Stimulated activated naive CD4-positive, alpha-beta T cell treated with Interleukin-2 at 50 U/mL for 16 hours (primary cell): ENCODE data around the gene RBM8A.

Source experiments
- DNase-seq: peaks from one replicate; lab custom pipeline; 2025; lab: John Stamatoyannopoulos, UW

The RBM8A gene

GRCh38 chr1:145927063-145927886 is at the start of gene RBM8A:
Gene RBM8A (minus strand): TSS chr1:145927484. CDS start chr1:145927426, 58 bp downstream.
- peak; percentile 92 for DNase-seq

GRCh38 chr1:145977016-145977415 is 49.7 kb upstream of the RBM8A start:
- DNase-seq: no peak

- no peak for DNase-seq
These were observed 47.9 kb upstream of the RBM8A start for GRCh38 chr1:145975216-145975615.

- no peak for DNase-seq
These were observed 47.4 kb upstream of the RBM8A start for GRCh38 chr1:145974721-145975120.

GRCh38 chr1:145972580-145972979 is 45.3 kb upstream of the RBM8A start:
- no peak for DNase-seq

- no peak for DNase-seq
These were observed 40.0 kb upstream of the RBM8A start for GRCh38 chr1:145967288-145967687.

GRCh38 chr1:145965119-145965744 is 37.9 kb upstream of the RBM8A start:
- DNase-seq: no peak

- DNase-seq: peak; percentile 93
These were observed 37.2 kb upstream of the RBM8A start, which contains the start of the genes ANKRD34A and POLR3GL for GRCh38 chr1:145964328-145965118. Gene ANKRD34A (minus strand): TSS chr1:145964575. CDS start chr1:145961759, 2,816 bp downstream. Gene POLR3GL (plus strand): TSS chr1:145964690. CDS start chr1:145974866, 10,176 bp downstream.

- DNase-seq: no peak
These were observed 36.2 kb upstream of the RBM8A start for GRCh38 chr1:145963265-145964019.

- peak; percentile 62 for DNase-seq
These were observed 35.1 kb upstream of the RBM8A start for GRCh38 chr1:145962157-145963102.

- peak; percentile 52 for DNase-seq
These were observed 34.3 kb upstream of the RBM8A start for GRCh38 chr1:145961425-145962156.

- no peak for DNase-seq
These were observed 33.8 kb upstream of the RBM8A start for GRCh38 chr1:145961109-145961424.

- peak; percentile 40 for DNase-seq
These were observed 33.3 kb upstream of the RBM8A start for GRCh38 chr1:145960468-145961108.

- no peak for DNase-seq
These were observed 32.7 kb upstream of the RBM8A start for GRCh38 chr1:145959957-145960467.

- DNase-seq: no peak
These were observed 32.0 kb upstream of the RBM8A start for GRCh38 chr1:145959333-145959732.

GRCh38 chr1:145958734-145959133 is 31.4 kb upstream of the RBM8A start:
- no peak for DNase-seq

- peak; percentile 95 for DNase-seq
These were observed 30.4 kb upstream of the RBM8A start, which contains the start of gene LIX1L for GRCh38 chr1:145957443-145958319. Gene LIX1L (minus strand): TSS chr1:145958017. CDS start chr1:145957927, 90 bp downstream.
